GM10847 (cell line): ENCODE measurements around the gene CCL5.

Source experiments
- POLR2A ChIP-seq: IDR thresholded peaks from 2 replicates; pipeline ENCODE4 v1.6.1; 2011; ENCODE audit not compliant: insufficient read length; ENCODE audit errors: extremely low read depth

Gene CCL5

DNA sequence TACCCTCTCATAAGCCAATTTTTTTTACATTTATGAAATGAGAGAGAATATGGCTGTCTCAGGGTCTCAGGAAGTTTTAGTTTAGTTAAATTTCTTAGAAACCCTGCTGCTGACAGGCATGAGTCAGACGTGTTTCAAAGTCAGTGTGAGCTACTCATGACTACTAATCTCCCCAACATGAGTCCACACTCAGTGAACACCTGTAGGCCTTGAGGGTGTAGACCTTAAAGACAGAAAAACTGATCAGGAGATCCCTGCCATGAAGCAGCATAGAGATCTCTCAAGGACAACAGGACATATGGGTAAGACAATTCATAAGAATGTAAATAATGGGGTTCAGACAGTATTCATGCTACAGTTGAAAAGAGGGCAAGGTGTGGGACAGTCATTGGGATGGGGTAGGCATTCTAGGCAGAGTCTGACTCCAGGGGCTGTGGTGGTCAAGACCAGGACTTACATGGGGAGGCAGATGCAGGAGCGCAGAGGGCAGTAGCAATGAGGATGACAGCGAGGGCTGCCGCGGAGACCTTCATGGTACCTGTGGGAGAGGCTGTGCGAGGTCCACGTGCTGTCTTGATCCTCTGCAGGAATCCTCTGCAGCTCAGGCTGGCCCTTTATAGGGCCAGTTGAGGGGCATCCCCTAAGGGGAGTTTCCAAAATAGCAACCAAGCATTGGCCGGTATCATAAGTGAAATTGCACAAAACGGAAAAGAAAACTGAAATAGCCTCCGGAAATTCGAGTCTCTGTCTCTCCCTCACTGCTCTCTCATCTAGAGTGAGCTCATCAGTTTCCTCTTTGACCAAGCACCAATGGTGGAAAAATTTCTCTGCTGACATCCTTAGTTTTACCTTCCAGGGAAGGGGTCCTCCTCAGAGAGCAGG, at the start of gene CCL5:
Gene CCL5, minus strand, starts transcription at position 588 of the 882 bp plus-strand sequence.
- TF ChIP-seq POLR2A = peak; percentile 88

- TF ChIP-seq POLR2A = no peak
These were observed 47.6 kb upstream of the CCL5 start for GRCh38 chr17:35927714-35928113.

DNA sequence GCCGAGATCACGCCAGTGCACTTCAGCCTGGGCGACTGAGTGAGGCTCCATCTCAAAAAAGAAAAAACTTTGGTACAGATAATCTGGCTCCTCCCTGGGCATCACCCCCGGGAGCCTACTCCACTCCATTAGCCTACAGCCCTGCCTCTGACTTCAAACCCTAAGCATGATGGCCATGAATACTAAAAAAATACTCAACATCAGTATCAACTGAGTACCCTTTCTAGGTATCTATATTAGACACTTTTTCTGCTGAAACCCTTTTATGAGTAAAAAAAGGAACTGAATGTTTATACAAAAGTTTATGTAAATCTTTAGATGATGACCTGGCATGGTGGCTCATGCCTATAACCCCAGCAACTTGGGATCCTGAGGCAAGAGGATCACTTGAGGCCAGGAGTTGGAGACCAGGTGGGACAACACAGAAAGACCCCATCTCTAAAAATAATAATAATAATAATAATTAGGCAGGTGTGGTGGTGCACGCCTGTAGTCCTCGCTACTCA, 43.5 kb upstream of the CCL5 start:
- TF ChIP-seq POLR2A = no peak

DNA sequence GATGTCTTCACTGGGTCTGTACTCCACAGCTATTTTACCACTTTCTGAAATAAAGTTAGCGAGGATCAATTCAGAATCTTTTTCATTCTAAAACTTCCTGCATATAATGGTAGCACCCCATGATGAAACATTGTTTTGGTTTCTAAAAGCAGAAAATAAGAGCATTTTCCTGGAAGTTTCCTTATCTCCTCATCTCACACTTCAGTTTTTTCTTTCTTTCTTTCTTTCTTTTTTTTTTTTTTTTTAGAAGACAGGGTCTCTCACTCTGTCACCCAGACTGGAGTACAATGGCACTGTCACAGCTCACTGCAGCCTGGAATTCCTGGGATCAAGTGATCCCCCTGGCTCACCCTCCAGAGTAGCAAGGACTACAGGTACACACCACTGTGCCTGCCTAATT, 40.1 kb upstream of the CCL5 start:
- TF ChIP-seq POLR2A = no peak

DNA sequence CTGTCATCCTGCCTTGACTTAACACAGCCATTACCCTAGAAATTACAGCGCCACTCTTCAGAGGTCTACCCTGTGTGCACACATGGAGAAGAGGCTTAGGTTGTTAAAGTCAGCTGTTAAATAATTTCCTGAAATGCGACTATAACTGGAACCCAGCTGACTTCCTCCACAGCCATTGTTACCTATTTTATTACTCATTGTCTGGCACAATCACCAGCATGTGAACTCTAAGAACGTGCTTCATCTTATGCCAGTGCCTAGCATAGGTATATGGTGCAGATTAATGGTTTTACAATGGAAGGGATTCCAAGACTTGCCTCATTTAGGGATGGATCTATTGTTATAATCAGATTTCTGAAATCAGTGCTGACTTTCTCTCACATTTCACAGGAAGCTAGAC, 38.5 kb upstream of the CCL5 start:
- no peak for TF ChIP-seq POLR2A

- TF ChIP-seq POLR2A = no peak
These were observed 37.5 kb upstream of the CCL5 start for GRCh38 chr17:35917519-35918213.

DNA sequence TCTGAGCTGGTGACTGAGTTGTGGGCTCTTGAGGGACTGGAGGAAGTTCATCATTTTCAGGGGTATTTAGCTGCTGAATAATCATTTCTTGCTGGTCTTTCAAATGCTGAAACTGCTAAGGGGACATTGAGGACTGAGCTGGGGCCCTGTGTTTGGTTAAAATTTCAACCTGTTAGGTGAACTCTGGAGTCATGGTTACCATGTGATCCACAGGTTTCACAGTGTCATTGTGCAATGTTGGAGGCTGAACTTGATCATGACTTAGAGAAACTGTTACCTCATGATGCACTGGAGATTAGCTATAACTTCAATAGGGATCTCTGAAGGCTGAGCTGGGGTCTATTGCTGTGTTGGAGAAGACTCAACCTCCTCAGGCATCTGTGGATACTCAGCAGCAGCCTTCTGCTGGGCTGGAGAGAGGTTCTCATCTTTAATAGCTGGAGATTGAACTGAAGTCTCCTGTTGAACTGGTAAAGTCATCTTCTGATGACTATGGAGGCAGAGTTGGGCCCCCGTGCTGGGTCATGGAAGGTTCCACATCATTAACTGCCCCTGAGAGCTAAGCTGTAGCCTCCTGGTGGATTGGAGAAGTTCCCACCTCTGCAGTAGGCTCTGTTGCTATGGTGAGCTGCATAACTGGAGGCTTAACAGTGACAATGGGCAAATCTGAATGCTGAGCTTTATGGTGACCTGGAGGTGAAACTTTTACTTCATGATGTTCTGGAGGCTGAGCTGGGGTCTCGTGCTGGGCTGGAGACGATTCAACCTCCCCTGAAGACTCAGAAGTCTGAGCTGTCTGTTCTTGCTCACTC, 35.2 kb upstream of the CCL5 start:
- TF ChIP-seq POLR2A = no peak

DNA sequence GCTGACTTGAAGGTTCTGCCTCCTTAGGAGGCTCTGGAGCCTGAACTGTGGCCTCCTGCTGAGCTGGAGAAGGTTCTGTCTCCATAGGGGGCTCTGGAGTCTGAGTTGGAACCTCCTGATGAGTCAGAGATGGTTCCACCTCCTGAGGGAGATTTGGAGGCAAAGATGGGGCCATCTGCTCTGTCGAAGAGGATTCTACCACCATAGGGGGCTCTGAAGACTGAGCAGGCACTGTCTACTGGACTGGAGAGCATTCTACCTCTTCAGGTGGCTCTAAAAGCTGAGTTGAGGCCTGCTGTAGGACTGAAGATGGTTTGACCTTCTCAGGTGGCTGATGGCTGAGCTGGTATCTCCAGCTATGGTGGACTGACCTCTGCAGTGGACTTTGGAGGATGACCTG, 34.2 kb upstream of the CCL5 start:
- no peak for TF ChIP-seq POLR2A

- no peak for TF ChIP-seq POLR2A
These were observed 33.4 kb upstream of the CCL5 start for GRCh38 chr17:35913609-35914008.

- TF ChIP-seq POLR2A = no peak
These were observed 32.8 kb upstream of the CCL5 start for GRCh38 chr17:35912942-35913341.

- TF ChIP-seq POLR2A = no peak
These were observed 32.3 kb upstream of the CCL5 start for GRCh38 chr17:35912339-35912912.

- TF ChIP-seq POLR2A = no peak
These were observed 29.2 kb upstream of the CCL5 start for GRCh38 chr17:35909408-35909807.

- no peak for TF ChIP-seq POLR2A
These were observed 27.5 kb upstream of the CCL5 start for GRCh38 chr17:35907691-35908090.

DNA sequence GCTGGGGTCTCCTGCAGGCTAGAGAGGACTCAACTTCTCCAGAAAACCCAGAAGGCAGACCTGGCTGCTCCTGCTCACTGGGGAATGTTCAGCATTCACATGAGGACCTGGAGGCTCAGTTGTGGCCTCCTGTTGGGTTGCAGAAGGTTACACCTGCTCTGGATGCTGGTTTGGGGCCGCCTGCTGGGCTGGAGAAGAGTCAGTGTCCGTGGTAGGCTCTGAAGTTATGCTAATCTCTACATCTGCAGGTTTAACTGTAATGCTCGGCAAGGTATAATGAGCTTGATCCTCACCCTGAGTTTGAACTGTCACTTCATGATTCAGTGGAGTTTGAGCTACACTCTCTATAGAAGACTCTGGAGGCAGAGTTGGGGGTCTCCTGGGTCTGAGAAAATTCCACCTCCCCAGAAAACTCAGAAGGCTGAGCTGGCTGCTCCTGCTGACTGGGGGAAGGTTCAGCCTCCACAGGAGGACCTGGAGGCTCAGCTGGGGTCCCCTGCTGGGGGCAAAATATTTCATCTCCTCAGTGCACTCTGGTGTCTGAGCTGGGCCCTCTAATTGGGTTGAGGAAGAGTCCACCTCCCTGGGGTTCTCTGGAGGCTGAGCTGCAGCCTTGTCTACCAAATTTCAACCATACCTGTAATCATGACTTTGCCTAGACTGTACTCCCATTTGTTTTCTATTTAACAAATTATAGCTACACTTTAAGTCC, 26.9 kb upstream of the CCL5 start:
- TF ChIP-seq POLR2A = no peak
